NCI-H2029 (cell line): ENCODE results near the gene PFDN2.

Source experiments
- DNase-seq: peaks from one replicate; lab custom pipeline; 2025; lab: John Stamatoyannopoulos, UW

PFDN2 gene, protein sequence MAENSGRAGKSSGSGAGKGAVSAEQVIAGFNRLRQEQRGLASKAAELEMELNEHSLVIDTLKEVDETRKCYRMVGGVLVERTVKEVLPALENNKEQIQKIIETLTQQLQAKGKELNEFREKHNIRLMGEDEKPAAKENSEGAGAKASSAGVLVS

DNA sequence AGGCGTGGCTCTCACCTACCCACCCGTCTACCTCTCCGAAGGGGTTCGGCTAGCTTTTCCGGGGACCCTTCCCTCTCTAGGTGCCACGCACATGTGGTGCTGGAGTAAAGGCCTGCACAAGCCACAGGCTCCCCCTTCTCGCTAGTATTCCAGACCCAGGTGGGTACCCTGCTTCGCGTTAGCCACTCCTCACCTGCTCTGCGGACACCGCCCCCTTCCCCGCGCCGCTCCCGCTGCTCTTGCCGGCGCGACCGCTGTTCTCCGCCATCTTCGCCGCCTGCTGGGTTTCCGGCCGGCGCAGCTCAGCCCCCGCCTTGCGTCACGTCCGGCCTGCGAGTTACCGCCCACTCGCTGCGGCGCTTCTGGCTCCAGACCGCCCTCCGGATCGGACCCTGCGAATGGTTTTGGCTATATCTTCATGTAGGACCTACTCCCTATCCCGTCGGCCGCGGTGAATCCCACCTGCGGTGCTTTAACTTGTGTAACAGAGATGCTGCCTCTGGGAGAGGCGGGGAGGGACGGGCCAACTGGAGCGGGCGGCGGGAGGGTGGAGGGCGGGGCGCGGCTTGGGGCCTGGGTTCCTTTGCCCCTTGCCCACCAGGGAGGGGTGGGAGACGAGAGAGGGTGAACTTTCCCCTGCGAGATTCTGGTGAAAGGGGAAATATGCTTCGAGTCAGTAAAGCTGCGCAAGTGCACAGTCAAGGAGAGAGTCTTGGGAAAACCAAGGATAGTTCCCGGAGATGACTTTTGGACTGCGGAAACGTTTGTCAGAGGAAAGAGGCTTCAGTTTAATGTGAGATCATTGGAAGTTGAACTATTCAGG, at the start of gene PFDN2, which contains the start of gene NIT1:
PFDN2 (minus strand) TSS at position 279 of the 823 bp plus-strand sequence; CDS start at position 268, 11 bp downstream.
NIT1 (plus strand) TSS at position 347 of the 823 bp plus-strand sequence; CDS start at position 419, 72 bp downstream.
- peak; percentile 75 for DNase-seq

DNA sequence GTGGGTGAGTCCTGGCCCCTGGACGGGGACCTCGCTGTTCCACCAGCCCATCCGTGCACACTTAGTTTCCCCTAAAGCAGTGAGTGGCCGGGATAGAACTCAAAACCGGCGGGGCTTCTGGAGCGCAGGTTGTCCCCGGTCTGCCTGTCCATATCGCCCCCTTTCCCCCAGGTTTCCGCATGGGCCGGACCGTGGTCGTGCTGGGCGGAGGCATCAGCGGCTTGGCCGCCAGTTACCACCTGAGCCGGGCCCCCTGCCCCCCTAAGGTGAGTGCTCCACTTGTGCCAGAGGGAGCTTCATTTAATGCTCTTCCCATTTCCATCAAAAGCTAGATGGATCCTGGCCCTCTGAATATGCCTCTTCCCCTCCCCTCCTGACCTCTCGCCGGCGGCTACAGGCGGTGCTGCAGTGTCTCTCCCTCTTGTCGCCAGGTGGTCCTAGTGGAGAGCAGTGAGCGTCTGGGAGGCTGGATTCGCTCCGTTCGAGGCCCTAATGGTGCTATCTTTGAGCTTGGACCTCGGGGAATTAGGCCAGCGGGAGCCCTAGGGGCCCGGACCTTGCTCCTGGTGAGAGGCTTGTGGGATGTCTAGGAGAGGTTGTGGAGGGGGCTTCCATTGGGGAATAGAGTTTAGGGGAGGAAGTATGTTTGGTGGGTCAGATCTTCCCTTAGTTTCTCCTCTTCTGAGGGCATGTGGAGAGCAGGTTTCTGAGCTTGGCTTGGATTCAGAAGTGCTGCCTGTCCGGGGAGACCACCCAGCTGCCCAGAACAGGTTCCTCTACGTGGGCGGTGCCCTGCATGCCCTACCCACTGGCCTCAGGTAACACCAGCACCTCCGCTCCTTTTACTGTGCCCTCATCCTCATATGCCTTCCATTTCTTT, 49.1 kb upstream of the PFDN2 start:
- DNase-seq = no peak

DNA sequence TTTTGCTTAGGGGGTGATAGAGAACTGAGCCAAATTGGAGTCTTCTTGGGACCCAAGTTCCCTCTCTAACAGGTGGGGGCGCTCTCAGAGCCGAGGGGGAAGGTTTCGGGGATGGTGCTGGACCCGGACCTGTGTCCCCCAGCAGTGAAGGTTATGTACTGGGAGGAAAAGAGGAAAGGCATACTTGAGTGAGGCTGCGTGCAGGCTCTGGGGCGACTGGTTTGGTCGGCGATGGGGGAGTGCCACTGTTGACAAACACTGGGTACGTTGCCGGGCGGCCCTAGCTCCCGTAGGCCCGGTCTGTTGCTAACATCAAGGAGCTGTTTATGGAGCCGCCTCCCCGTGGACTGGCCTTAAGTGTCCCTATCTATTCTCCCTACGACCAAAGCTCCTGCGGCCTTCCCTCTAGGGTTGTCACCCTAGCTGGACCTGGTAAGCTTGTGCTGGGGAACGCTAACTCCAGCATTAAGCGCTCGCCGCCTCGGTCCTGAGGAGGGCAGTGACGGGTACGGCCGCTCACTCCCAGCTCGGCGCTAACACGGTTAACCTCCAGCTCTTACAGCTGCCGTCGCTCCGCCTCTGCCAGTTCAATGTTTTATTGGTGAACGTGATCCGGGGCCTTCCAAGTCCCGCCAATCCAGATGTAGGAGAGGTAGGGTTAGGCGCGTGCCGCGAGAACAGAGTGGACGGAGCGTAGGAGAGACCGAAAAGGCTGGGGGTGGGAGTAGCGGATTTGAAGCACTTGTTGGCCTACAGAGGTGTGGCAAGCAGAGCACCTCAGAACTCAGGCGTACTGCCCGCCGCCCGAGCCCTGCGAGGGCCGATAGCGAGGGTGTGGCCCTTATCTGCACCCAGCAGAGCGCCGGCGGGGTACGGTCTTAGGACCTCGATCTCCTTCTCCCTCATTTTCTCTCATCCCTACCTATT, 48.2 kb upstream of the PFDN2 start, which contains the start of gene PPOX:
PPOX (plus strand) TSS at position 685 of the 927 bp plus-strand sequence. CDS start 422 bp downstream, outside the sequence.
- DNase-seq = peak; percentile 96

DNA sequence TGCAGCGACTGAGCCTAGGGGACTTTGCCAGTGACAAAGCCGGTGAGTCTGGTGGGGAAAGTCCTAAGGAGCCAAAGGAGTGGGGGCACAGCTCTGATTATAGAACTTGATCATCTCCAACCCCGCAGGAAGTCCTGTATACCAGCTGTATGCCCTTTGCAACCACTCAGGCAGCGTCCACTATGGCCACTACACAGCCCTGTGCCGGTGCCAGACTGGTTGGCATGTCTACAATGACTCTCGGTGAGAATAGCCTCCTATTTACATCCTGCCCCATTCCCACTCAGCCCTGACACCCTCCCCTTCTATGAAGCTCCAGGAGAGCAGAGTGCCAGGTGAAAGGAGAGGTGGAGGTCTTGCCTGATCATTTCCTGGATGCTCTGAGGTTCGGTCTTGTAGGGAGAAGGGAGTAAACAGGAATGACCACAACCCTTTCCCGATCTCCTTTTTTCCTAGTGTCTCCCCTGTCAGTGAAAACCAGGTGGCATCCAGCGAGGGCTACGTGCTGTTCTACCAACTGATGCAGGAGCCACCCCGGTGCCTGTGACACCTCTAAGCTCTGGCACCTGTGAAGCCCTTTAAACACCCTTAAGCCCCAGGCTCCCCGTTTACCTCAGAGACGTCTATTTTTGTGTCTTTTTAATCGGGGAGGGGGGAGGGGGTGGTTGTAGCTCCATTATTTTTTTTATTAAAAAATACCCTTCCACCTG, 47.2 kb upstream of the PFDN2 start:
- DNase-seq = no peak

DNA sequence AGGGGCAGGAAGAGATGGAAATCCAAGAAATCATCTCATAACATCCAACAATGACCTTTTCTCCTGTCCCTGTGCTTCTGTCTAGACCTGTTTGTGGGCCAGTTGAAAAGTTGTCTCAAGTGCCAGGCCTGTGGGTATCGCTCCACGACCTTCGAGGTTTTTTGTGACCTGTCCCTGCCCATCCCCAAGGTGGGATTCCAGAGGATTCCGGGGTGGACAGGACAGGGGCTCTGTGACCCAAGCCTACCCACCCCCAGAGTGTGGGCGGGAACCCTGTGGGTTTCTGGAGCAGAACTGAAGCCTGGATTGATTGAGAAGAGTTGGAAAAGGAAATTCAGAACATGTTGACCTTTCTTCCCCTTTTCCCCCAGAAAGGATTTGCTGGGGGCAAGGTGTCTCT, 46.0 kb upstream of the PFDN2 start:
- DNase-seq = no peak

DNA sequence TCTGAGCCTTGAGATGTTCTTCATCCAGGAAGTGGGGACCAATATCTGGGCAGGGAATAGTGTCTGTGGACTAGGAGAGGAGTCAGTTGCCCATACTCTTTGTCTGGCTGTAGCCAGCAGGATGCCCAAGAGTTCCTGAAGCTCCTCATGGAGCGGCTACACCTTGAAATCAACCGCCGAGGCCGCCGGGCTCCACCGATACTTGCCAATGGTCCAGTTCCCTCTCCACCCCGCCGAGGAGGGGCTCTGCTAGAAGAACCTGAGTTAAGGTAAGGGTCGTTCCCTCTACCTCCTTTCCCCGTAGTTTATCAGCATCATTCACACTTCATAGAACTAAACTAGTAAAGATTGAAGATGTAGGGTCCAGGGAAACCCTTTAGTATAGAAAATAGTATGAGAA, 45.0 kb upstream of the PFDN2 start:
- DNase-seq = no peak

DNA sequence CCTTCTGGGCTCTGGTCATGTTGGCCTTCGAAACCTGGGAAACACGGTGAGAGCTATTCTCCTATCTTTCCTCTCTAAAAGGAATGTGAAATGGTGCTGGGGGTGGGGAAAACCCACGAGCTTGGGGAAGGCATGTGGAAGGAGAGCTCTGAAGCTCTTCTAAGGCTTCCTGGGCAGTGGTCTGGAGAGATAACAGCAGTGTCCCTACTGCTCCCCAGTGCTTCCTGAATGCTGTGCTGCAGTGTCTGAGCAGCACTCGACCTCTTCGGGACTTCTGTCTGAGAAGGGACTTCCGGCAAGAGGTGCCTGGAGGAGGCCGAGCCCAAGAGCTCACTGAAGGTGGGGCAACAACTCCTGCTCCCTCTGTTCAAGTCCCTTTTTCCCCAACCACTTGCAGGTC, 44.2 kb upstream of the PFDN2 start:
- DNase-seq = no peak

DNA sequence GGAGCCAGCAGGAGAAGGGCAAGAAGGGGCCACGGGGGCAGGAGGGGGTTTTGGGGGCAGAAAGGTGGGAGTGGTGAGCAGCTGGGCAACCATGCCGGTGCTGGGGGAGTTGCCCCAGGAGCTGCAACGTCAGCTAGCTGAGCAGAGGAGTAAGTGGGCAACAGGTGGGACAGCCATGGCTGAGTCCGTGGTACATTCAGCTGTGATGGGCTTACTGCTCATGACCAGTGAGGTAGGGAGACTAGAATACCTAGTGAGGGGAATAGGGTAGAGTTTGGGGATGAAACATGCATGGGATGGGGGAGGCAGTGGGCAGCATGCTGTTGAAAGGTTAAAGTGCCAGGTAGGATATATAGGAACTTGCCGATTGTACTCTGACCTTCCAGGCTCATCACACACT, 43.8 kb upstream of the PFDN2 start:
- DNase-seq = no peak

DNA sequence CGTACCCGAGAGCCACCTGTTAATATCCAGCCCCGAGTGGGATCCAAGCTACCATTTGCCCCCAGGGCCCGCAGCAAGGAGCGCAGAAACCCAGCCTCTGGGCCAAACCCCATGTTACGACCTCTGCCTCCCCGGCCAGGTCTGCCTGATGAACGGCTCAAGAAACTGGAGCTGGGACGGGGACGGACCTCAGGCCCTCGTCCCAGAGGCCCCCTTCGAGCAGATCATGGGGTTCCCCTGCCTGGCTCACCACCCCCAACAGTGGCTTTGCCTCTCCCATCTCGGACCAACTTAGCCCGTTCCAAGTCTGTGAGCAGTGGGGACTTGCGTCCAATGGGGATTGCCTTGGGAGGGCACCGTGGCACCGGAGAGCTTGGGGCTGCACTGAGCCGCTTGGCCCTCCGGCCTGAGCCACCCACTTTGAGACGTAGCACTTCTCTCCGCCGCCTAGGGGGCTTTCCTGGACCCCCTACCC, 42.9 kb upstream of the PFDN2 start:
- no peak for DNase-seq

DNA sequence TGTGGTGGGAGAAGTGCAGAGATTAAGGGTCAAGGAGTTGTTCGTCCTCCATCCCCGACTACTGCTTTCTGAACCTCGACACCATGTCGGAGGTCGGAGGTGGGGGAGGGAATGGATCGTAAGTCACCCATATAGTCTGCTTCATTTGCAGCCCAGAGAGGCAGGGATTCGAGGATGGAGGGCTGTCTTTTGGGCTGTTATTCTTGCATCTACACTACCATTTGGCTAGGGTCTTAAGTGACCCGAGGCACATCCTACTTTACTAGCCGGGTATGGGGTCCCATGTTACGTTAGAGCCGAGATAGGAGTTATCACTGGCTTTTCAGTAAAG, 42.0 kb upstream of the PFDN2 start:
- DNase-seq = no peak

DNA sequence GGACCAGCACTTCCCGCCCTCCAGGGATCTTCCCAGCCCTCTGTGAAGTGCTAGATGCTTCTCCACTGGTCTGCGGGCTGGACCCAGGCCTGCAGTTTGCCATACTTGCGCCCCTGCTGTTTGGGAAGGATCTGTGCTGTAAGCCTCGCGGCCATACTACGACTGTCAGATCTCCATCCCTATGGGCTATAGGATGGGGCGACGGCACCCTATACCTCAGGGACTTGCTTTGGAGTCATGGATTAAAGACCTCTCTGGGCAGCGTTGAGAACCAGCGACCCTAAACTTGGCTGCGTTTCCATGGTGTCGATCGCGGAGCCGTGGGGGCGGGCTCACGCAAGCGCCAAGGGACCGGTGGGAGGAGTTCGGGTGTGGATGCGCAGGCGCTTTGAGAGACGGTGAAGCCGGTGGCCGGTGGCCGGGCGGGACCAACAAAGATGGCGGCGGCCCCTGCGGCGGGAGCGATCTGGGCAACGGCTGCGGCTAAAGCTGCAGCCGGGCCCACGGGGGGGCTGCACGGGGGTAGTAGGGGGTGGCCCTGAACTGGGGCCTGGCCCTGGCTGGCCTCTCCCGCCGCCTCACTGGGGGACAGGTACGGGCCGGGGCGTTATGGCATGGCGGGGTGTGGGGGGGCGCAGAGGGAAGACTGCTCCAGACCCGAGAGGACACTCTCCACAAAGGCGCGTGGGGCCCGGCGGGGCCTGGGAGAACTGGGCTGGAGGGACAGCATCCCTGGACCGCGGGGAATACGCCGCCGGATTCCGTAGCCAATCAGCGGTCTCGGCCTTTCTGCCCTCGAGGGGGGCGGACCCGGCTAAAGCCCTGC, 41.5 kb upstream of the PFDN2 start, which contains the start of gene USP21:
USP21 (plus strand) TSS at position 414 of the 826 bp plus-strand sequence. CDS start 1,141 bp downstream, outside the sequence.
- peak; percentile 84 for DNase-seq

DNA sequence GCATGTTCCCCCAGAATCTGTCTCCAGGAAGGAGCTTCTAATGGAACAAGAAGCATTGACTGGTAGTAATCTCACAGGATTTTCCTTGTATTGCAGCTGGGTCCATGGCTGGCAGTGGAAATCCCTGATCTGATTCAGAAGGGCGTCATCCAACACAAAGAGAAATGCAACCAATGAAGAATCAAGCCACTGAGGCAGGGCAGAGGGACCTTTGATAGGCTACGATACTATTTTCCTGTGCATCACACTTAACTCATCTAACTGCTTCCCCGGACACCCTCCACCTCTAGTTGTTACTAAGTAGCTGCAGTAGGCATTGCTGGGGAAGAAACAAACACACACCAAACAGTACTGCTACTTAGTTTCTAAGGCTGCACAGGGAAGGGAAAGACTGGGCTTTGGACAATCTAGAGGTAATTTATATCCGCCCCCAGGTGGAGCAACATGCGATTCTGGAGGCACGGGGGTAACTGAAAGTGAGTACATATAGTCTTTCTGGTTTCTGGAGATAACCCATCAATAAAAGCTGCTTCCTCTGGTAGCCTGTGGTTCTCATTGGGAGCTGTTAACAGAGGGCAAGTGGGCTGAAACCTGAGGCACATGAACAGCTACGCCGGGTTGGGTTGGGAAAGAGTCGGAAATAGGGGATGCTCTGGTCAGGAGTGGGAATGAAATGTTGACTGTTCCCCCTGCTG, 40.6 kb upstream of the PFDN2 start:
- no peak for DNase-seq

DNA sequence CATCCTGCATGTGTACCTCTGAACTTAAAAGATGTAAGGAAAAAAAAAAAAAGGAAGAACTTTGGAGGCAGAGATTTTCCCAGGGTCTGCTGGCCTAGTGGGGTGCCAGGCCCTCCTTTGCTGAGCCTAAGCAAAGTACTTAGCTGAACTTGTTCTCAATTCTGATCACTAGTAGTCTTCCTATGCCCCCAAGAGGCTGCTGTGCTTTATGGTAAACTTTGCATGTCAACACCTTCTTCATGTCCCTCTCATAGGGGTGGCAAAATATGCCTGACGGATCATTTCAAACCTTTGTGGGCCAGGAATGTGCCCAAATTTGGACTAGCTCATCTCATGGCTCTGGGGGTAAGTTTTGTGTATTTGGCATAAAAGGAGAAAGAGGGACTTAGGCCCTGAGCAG, 40.0 kb upstream of the PFDN2 start:
- DNase-seq = no peak

DNA sequence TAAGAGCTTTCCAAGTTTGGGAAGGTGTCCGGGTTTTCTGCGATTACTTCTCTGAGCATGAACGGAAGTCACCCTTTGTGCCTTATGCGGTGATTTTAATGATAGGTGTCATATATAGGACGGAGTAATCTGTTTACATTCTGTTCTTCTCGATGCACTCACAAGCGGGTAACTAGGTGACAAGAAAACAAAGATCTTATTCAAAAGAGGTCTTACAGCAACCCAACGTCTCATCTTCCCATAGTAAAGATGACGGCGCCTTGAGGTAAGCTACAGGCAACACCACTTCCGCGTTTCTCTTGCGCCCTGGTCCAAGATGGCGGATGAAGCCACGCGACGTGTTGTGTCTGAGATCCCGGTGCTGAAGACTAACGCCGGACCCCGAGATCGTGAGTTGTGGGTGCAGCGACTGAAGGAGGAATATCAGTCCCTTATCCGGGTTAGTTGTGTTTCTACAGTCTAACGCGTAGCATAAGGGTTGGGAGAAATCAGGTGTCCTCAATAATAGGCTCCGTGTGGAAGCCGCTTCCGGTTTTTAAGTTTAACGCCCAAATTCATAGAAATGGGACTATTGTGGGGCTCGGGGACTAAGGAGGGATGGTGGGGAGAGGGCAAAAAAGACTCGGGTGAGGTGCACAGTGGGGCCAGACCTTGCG, 36.0 kb upstream of the PFDN2 start, which contains the start of gene UFC1:
UFC1 (plus strand) TSS at position 297 of the 656 bp plus-strand sequence; CDS start at position 317, 20 bp downstream.
- DNase-seq = peak; percentile 90

DNA sequence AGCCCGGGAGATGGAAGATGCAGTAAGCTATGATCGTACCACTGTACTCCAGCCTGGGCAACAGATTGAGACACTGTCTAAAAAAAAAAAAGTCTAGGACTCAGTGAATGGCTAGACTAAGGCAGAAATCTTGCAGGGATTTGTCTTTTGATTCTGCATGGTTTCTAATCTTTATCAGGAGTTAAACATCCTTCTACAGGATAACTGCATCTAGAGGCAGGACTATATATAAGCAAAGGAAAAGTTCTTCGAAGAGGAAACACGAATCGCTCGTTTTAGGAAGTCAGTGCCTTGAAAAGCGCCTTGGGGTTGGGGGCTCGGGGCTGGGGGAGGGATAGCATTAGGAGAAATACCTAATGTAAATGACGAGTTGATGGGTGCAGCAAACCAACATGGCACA, 35.3 kb upstream of the PFDN2 start:
- DNase-seq = no peak

DNA sequence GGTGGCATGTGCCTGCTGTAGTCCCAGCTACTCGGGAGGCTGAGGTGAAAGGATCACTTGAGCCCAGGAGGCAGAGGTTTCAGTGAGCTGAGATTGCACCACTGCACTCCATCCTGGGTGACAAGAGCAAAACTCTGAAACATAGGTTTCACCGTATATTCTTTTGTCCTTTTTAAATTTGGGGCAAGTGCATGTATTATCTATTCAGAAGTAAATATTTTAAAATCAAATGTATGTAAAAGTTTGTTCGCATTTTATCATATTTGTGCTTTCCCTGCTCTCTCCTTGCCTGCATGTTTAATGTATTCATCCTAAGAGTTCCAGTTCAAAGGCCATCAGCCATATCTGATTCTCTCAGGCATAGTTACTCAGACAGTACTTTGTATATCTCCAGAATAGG, 28.0 kb upstream of the PFDN2 start:
- DNase-seq = no peak

DNA sequence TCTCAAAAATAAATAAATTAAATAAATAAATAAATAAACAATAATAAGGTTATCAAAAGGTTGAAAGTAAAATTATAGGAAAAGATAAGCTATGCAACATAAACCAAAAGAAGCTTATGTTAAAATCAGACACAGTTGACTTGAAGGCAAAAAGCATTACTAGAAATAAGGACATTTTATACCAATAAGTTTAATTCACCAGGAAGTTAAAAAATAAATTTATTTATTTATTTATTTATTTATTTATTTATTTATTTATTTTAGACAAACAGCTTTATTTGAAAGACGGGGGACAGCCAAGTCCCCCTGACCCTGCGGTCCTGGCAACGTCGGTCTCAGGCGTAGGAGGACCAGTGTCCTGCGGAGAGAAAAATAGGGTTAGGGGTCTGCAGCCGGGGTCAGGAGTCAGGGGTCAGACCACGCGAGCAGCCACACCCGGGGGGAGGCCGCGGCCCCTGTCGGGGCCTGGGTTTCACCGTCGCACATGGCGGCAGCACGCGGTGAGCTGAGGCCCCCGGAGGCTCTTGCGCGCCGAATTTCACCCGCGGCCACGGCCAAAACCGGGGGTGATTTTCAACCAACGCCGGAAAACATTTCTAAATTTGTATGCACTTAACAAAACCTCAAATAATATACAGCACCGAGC, 23.0 kb upstream of the PFDN2 start:
- no peak for DNase-seq

DNA sequence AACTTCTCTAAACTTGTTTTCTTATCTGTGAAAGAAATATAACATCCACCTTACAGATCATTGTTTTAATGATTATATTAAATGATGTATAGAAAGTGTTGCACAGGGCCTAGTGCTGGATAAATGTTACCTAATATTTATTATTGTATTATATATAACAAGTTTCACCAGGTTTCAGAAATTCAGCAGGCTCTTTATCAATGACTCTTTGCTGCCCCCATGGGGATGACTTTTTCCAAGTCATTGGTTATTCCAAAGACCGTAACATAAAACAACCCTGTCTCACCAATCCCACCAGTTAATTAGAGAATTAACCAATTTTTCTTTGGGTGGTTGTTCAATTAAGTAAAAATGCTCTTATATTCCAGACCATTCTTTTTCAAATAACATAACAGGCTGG, 21.9 kb upstream of the PFDN2 start:
- DNase-seq = no peak
